Brain pericyte (primary cell): ENCODE measurements around the gene HMG20A.

Experiments
- DNase-seq: peaks from one replicate; pipeline ENCODE4 v3.0.0-alpha.2; 2012; ENCODE audit warnings: low read depth, low spot score

HMG20A gene

DNA sequence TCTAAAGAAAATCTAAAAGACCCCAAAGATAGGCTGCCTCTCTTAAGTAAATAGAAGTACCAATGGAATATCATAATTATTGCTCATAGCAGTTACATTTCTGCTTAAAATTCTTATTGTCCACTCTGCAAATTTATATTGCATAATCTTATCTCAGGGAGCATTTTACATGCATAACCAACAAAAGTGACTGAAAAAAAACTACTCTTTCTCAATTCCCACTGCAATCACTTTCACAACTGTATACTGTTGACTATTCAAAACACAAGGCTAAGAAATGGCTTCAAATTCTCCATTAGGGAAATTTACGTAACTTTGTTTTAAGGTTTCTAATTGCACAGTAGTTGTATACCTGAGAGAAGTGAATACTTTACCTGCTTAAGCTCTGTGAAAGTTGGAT is 56.3 kb downstream of the HMG20A start:
- no peak for DNase-seq

DNA sequence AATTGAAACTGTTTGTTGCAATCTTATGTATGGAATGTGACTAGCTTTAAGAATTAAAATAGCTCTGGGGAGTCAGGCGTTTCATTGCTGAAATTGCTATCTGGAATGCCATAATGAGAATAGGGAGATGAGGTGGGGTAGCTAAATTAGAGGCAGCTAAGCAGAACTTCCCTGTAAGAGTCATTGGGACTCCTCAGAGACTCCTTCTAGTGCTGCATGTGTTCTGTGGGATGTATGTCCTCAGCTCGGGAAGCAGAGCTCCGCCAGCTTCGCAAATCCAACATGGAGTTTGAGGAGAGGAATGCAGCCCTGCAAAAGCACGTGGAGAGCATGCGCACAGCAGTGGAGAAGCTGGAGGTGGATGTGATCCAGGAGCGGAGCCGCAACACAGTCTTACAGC is 57.4 kb downstream of the HMG20A start:
- no peak for DNase-seq

DNA sequence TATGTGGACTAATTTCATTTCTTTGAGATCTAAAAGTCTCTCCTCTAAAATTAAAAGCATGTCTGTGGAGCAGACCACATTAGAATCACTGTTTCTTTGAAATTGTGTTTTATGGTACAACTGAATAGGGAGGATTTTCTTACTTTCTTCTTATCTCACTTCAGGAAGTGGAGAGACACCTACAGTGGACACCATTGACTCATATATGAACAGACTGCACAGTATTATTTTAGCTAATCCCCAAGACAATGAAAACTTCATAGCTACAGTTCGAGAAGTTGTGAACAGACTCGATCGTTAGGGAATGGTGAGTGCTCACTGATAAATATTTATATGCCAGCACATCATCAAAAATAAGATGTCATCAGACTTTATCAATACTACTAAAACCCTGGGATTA is 58.3 kb downstream of the HMG20A start:
- DNase-seq, result no peak

DNA sequence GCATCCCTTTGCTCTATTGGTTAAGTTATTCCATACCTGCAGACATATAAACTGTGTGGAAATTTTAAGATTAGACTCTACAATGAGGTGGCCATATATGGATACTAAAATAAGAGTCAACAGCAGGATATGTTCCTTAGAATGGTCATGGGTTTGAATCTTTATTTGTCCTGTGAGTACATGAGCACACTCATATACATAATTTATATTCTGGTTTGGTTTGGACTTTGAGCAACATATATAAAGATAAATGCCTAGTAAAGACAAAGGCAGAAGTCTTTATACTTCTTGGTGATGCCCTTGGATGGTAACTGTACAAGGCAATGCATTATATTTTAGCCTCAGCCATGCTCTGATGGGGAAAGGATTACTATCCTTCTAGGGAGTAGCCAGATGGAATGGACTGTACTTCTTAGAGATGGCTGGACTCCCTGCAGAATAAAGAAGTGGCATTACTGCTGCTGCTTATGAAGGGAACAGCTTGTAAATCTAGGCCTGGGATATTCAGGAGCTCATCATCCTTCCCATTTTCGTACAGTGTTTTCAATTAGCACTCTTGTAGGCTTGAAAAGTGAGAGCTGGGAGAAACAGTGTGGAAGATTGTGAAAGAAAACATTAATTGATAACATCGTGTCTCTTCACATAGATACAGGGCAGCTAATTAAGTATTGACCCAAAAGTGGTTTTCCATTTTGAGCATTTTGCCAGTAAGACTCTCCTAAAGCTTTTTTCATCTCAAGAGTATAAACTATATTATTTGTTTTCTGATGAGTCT is 60.4 kb downstream of the HMG20A start:
- no peak for DNase-seq

DNA sequence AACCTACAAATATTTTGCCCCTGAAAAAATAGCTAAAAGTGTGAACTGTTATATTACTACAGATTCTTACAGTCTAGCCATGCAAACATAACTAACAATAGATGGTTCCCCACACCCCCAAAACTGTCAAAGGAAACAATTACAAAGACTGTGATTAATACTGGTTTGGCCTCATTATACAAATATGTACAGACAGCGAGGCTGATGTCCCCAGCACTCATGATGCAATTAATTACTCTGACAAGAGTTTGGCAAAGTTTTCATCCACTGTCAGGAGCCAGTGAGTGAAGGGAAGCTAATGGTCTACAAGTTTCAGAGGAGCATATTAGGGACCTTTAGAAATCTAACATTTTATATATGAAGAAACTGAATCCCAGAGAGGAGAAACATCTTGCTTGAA is 61.0 kb downstream of the HMG20A start:
- DNase-seq, result no peak

DNA sequence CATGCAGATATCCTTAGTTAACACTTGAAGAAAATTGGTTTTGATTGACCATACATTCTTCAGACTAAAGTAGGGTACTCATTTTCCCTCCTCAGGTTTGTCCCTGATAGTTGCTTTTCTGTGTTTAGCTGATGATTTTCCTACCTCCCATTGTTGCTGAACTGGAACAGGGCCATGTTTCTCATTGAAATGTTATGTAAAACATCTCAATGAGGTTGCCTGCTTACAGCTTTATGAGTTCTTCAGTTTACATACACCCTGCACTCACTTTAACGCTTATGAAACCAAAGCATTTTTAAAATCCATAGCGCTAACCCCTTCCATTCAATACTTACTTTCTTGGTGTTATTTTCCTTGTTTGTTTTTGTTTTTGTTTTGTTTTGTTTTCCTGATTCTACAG is 61.9 kb downstream of the HMG20A start:
- DNase-seq, result no peak

DNA sequence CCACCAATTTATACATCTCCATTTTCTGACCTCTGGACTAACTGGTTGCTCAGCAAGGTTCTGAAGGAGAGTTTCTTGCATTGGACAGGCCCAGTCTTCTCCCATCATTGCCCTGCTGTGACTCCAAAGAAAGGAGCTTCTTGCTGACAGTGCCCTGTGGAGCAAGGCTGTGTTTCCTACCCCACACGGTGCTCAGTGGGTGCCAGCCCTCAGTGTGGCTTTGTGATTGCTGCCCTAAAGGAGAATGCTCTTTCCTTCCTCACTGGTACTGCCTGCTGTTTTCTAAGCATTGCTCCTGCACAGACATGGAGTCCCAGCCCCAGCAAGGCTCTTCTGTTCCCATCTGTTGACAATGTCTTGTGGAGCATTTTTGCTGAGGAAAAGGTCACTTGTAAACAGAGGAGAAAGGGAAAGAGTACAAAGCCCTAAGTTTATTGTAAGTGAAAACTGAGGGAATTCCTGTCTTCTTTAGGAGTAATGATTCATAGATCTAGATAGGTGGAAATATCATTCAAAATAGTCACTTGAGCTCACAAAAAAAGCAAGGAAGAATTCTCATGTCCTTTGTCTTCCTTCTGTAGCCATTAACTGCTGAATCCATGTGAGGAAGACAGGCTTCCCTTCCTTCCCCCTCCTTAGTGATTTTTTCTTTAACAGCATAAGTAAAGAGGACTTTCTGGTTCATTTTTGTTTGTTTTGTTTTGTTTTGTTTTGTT is 62.9 kb downstream of the HMG20A start:
- DNase-seq, result peak; percentile 76

DNA sequence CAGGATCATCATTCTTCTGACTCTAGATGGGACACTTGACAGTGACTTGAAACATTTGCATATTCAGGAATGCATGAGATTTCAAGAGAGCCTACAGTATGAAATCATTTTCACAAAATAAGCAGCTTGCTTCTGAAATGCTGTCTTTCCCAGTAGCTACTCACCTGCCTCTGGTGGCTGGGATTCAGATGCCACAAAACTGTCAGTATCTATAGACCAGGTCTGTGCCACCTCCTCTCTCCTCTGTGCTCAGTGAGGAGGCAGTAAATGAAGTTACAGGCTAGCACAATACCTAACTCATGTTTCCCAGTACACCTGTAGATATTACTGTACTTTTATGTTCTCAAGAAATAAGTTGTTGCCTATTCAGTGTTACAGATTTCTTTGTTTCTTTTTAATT is 64.3 kb downstream of the HMG20A start:
- no peak for DNase-seq

DNA sequence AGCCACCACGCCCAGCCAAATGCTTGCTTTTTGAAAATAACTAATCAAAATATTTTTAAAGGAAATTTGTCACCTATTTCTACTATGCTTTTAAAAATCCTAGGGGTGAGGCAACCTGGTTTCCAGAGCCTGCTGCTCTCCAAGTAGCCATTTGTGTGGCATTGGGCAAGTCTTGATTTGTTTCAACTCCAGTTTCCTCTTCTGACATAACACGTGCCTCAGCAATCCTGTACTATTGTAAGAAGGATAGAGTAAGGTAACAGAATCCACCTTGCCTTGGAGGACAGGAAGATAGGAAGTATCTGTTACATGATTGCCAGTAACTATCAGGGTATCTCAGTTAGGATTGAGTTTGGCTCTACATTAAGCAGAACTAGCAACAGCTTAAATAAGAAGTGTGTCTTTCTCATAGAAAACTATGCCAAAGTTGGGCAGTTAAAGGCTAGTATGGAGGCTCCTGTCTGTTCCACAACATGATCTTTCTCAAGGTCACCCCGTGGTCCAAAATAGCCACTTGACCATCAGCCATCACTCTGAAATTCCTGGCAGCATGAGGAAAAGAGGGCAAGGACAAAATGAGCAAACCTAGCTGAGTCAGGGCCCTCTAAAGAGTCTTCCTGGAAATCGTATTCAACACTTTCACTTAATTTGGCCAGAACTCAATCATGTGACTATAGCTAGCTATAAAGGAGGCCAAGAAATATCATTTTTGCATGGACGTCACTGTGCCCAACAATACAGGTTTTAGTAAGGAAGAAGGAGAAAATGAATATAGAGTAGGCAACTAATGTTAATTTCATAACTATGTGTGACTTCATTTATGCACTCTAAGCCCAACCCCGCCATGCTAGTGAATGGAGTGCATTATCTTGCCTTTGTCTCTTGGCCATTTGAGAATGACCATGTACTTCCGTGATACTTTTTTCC is 66.1 kb downstream of the HMG20A start:
- DNase-seq, result no peak

DNA sequence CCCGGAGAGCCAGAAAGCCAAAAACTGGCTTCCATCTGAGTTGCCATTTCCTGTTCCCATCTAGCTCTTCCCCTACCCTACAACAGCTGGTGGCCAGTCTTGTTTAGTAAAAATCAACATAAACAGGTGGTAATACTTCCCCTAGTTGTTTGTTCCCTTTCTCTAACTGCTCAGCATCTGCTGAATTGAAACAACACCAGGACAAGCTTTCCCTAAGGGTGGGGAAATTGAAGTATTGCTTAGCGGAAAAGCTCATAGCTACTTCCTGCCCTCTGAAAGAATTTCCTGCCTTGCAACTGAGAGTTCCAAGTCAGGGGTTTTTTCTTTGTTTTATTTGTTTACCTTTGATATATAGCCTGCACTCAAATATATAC is 66.8 kb downstream of the HMG20A start:
- DNase-seq, result no peak

DNA sequence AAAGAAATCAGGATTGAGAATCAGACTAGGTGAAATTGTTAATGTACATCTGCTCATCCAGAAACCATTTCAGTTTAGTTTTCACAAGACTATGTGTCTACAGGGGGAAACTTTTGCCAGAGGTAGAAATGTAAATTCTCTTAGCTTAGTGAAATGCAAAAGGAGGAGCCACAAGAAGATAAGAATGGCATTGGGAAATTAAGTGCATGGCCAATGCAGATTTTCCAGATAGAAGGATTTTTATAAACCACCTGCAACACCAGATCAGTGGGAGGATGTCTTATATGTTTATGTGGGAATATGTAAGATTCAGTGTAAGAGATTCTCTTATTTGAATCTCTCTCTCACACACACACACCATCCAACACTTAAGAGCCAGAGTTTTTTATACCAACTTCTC is 67.2 kb downstream of the HMG20A start:
- no peak for DNase-seq

DNA sequence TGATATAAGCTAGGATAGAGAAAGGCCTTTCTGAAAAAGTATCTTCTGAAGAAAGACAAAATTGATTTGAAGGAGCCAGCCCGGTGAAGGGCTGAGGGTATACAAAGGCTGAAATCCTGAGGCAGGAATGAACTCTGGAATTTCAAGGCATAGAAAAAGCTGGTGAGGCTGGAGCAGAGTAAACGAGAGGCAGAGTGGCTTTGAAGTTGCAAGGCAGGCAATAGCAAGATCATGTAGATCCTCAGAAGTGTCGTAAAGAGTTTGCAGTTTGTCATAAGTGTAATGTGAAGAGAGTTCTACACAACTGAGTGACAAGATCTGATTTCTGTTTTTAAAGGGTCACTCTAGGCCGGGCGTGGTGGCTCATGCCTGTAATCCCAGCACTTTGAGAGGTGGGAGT is 69.0 kb downstream of the HMG20A start:
- no peak for DNase-seq

DNA sequence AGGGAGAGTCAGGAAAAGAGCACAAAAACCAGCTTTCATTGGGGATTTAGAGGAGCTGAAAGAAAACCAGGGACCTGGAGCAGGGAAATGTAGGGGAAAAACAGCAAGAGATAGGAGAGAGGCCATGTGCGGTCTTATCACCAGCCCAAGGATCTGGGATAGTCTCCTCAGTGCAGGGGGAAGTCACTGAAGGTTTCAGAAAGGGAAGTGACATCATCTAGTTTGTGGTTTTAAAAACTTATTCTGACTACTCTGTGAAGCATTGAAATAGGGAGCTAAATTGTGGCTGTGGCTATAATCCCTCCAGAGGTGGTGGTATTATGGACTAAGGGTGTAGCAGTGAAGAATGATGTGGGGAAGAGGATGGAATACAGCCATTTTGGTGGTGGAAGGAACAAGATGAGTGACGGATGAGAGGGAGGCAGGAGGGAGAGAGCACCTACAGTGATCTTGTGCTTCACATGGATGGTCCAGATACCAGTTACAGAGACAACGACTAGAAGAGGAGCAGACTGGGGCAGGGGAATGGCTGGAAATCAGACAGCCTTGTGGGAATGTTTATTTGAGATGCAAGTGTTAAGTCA is 72.7 kb downstream of the HMG20A start:
- DNase-seq, result no peak

DNA sequence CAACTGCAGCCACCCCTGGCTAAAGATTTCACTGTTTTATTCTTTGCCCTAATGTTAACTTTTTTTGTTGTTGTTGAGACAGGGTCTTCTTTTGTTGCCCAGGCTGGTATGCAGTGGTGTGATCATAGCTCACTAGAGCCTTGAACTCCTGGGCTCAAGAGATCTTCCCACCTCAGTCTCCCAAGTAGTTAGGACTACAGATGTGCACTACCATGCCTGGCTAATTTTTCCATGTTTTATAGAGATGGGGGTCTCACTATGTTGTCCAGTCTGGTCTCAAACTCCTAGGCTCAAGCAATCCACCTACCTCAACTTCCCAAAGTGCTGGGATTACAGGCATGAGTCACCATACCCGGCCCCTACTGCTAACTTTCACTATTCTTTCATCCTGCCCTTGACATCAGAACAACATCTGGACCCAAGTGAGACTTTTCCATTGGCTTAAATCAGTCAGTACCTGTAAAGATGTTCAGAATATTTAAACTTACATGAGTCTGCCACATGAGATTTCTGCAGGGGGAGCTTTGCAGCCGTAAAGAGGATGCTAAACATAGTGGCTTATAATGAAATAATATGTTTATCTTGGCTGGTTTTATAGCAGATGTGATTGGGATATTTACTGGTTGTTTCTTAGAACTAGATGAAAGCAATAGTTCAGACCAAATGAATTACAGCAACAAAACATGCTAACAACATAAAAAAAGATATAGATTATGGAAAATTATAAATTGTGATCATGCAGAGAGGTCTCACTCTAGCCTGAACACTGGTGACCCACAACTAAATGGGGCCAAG is 73.6 kb downstream of the HMG20A start:
- DNase-seq, result no peak

DNA sequence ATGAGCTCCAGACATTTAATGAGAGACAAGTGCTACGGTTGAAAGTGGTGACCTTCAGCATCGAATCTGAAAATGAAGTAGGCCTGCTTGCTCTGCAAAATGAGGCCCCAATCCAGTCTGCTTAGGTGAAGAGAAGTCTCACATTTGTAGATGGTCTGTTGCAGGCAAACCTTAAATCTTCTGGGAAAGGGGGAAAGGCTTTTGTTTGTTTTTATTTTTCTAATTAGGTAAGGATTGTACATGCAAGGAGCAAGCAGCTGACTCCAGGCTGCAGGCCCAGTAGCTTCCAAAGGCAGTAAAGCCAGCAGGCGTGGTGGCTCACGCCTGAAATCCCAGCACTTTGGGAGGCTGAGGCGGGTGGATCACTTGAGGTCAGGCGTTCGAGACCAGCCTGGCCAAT is 74.3 kb downstream of the HMG20A start:
- DNase-seq, result no peak

DNA sequence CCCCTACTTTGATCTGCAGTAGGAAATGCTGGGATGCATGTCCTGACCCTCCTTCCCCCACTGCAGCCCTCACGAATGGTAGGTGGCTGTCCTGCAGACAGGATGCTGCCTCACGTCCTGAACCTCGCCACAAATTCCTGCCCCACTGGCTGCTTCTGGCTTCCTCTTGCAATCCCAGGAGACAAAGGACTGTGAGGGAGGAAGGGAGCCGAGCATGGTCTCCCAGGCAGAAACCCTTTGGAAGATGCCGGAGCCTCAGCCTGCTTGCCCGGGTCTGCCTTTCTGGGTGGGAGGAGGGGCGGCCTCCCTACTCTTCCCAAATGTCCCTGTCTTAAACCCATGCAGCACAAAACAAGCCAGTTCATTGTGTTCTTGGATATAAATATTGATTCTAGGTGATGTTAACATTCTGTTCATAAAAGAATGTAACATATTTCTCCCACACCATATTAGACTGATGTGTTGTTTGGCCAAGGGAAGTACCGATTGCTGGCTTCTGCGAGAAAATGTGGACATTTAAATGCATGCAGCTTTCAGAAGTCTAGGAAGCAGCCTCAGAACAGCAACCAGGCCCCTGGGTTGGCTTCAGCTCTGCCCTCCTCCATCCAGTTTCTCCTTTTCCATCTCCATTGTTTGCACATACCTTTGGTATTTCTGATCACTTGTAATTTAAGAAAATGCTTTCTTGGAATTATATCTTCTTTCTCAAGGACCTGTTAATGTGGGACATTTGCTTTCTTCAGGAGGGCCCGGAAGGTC is 75.3 kb downstream of the HMG20A start:
- no peak for DNase-seq

DNA sequence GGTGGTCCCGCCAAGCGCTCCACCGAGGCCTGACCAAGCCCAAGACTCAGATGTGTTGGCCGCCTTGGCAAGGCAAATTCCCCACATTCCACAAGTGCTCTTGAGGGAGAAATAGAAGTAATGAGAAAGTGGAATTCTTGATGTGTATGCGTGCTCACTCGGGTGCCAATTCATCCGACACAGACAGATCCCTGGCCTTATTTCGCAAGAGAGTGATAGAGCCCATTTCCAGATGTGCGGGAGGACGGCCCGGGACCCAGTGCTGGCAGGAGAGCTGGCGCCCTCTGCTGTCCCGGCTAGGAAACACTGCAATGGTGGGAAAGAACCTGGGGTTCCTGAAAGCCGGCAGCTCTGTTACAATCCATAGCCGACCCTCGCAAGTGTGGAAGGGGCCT is 76.0 kb downstream of the HMG20A start:
- peak; percentile 81 for DNase-seq

DNA sequence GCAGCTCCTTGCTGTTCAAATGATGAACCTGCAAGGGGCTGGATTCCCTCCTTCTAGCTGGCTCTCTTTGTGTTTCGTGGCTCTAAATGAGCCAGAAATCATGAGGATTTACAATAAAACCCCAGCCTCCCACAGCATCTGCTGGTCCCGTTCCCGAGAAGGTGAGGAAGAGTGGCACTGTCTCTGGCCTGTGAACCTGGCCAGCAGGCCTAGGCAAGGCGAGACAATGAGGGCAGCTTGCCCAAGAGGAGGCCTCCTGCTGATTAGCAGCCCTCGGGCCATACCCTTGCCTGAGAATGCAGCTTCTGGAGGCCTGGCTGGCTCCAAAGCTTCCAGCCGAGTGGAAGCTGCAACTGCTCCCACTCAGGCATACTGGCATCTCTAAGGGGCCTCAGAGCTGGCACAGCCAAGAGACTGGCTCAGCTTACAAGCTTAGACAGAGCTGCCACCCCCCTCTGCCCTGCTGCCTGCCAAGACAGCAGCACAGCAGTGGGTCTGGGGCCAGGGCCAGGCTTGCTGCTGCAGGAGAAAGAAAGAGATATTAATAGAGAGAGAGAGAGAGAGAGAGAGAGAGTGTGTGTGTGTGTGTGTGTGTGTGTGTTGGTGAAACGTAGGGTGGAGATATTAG is 76.5 kb downstream of the HMG20A start:
- peak; percentile 85 for DNase-seq

DNA sequence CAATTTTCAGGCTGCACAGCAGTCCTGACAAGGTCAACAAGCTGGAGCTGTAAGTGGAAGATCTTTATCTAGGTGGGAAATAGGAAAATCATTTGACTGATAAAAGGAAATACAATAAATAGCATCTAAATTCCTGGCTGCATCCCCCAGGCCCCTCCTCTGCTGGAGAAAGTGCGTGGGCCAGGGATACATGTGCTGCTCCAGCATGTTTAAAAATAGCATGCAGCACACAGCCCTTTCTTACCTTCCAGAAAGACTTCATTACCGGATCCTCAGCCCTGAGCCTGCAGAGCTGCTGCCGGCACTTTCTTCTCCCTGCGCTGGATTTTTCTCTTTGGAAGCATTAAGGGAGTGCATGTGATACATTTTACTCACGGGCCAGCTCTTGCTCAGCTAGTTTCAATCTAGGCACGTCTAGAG is 77.3 kb downstream of the HMG20A start:
- no peak for DNase-seq
